C4-2B (cell line): ENCODE results near the gene FNDC3B.

Experiments used
- CTCF ChIP-seq: fragments of 450-650 bp; conservative IDR thresholded peaks from 2 replicates; pipeline ENCODE4 v1.5.1; 2017; ENCODE audit warnings: mild to moderate bottlenecking
- ZFX ChIP-seq: fragments of 450-650 bp; IDR thresholded peaks from 2 replicates; pipeline ENCODE4 v1.6.1; 2017

GRCh38 chr3:172449466-172450149 is 410.2 kb downstream of the FNDC3B start:
- TF ChIP-seq CTCF: no peak
- no peak for TF ChIP-seq ZFX
